HEK293 (cell line): Measurements from ENCODE around the gene EXD3.
A peak's percentile ranks its signal among the peaks of the same experiment; 100 is the strongest.

Source experiments
- CTCF ChIA-PET: fragments of 350-600 bp; formaldehyde crosslinking; extraction: SDS; loops from one replicate; lab custom pipeline; 2021; ENCODE audit warnings: antibody characterized with exemption; lab: Yijun Ruan, JAX
- POLR2A ChIA-PET: fragments of 300-600 bp; formaldehyde crosslinking; extraction: SDS; loops from one replicate; lab custom pipeline; 2020; ENCODE audit warnings: antibody characterized with exemption, inconsistent platforms; lab: Yijun Ruan, JAX
- H3K27ac ChIP-seq: fragments of 200-500 bp; sonication (Bioruptor generic); 2 replicates; pipeline ENCODE4 v1.5.1; 2014; ENCODE audit warnings: low read depth, low read length, control low read depth, inconsistent platforms; ENCODE audit errors: extremely low read depth
- H3K36me3 ChIP-seq, 2 experiments: fragments of 200-500 bp in 1 of 2; sonication (Bioruptor generic) in 1 of 2; 1 replicate in 1 of 2; 2 replicates in 1 of 2; pipeline ENCODE4 v1.5.1; 2014 to 2017; ENCODE audit warnings: inconsistent platforms in 2 of 2, low read length in 2 of 2; ENCODE audit not compliant: control insufficient read depth in 2 of 2, insufficient read depth in 1 of 2
- H3K4me1 ChIP-seq: fragments of 200-500 bp; sonication (Bioruptor generic); 2 replicates; pipeline ENCODE4 v1.5.1; 2014; ENCODE audit warnings: mild to moderate bottlenecking, low read length, inconsistent platforms; ENCODE audit not compliant: control insufficient read depth, insufficient read depth
- H3K4me3 ChIP-seq: 2 replicates; pipeline ENCODE4 v1.5.1; 2011; ENCODE audit warnings: low read depth, mild to moderate bottlenecking, control low read depth, low read length, moderate library complexity
- H3K9me3 ChIP-seq: fragments of 200-500 bp; sonication (Bioruptor generic); 2 replicates; pipeline ENCODE4 v1.5.1; 2014; ENCODE audit warnings: low read depth, low read length, inconsistent platforms; ENCODE audit not compliant: control insufficient read depth, insufficient read depth
- BCL11B ChIP-seq: fragments of 450-650 bp; formaldehyde crosslinking; IDR thresholded peaks from 2 replicates; pipeline ENCODE4 v1.5.1; 2016; ENCODE audit warnings: low read depth, missing biosample characterization, missing genetic modification characterization
- GLI2 ChIP-seq: fragments of 450-650 bp; formaldehyde crosslinking; IDR thresholded peaks from 2 replicates; pipeline ENCODE4; 2017; ENCODE audit warnings: missing biosample characterization, missing genetic modification characterization, low read depth, borderline replicate concordance
- GLIS1 ChIP-seq: fragments of 450-650 bp; formaldehyde crosslinking; IDR thresholded peaks from 2 replicates; pipeline ENCODE4 v1.5.1; 2016; ENCODE audit warnings: missing biosample characterization, missing genetic modification characterization
- GLIS2 ChIP-seq: fragments of 450-650 bp; formaldehyde crosslinking; IDR thresholded peaks from 2 replicates; pipeline ENCODE4 v1.5.1; 2016; ENCODE audit warnings: missing biosample characterization, missing genetic modification characterization
- KLF1 ChIP-seq: fragments of 450-650 bp; formaldehyde crosslinking; IDR thresholded peaks from 2 replicates; pipeline ENCODE4 v1.5.1; 2016; ENCODE audit warnings: missing biosample characterization, missing genetic modification characterization
- KLF8 ChIP-seq: fragments of 450-650 bp; formaldehyde crosslinking; IDR thresholded peaks from 2 replicates; pipeline ENCODE4 v1.5.1; 2016; ENCODE audit warnings: missing biosample characterization, missing genetic modification characterization
- MYNN ChIP-seq: fragments of 450-650 bp; formaldehyde crosslinking; IDR thresholded peaks from 2 replicates; pipeline ENCODE4 v1.5.1; 2016; ENCODE audit warnings: missing biosample characterization, missing genetic modification characterization, borderline replicate concordance
- ZBTB20 ChIP-seq: fragments of 450-650 bp; formaldehyde crosslinking; IDR thresholded peaks from 2 replicates; pipeline ENCODE4 v1.5.1; 2016; ENCODE audit warnings: missing biosample characterization, missing genetic modification characterization
- ZBTB48 ChIP-seq: fragments of 450-650 bp; formaldehyde crosslinking; IDR thresholded peaks from 2 replicates; pipeline ENCODE4 v1.5.1; 2016; ENCODE audit warnings: missing biosample characterization, missing genetic modification characterization
- ZIC2 ChIP-seq: fragments of 450-650 bp; formaldehyde crosslinking; IDR thresholded peaks from 2 replicates; pipeline ENCODE4 v1.5.1; 2016; ENCODE audit warnings: missing biosample characterization, missing genetic modification characterization
- ZNF24 ChIP-seq: fragments of 450-650 bp; formaldehyde crosslinking; IDR thresholded peaks from 2 replicates; pipeline ENCODE4 v1.5.1; 2016; ENCODE audit warnings: missing biosample characterization, missing genetic modification characterization
- ZNF341 ChIP-seq: fragments of 450-650 bp; formaldehyde crosslinking; IDR thresholded peaks from 2 replicates; pipeline ENCODE4; 2016; ENCODE audit warnings: low read depth, missing biosample characterization, missing genetic modification characterization
- ZNF423 ChIP-seq: fragments of 450-650 bp; formaldehyde crosslinking; IDR thresholded peaks from 2 replicates; pipeline ENCODE4 v1.5.1; 2016; ENCODE audit warnings: missing biosample characterization, missing genetic modification characterization
- ZNF558 ChIP-seq: fragments of 450-650 bp; formaldehyde crosslinking; IDR thresholded peaks from 2 replicates; pipeline ENCODE4 v1.5.1; 2016; ENCODE audit warnings: missing biosample characterization, missing genetic modification characterization
- ZNF660 ChIP-seq: fragments of 450-650 bp; IDR thresholded peaks from 2 replicates; pipeline ENCODE4 v1.5.1; 2018; ENCODE audit warnings: missing biosample characterization, mild to moderate bottlenecking, missing genetic modification characterization
- TF ChIP-seq, protein P1 (sequence below): fragments of 450-650 bp; formaldehyde crosslinking; IDR thresholded peaks from 2 replicates; pipeline ENCODE4 v1.5.1; 2016; ENCODE audit warnings: missing biosample characterization, missing genetic modification characterization
- TF ChIP-seq, protein P2 (sequence below): fragments of 450-650 bp; formaldehyde crosslinking; IDR thresholded peaks from 2 replicates; pipeline ENCODE4 v1.5.1; 2016; ENCODE audit warnings: missing biosample characterization, missing genetic modification characterization
- TF ChIP-seq, protein P3 (sequence below): fragments of 450-650 bp; formaldehyde crosslinking; IDR thresholded peaks from 2 replicates; pipeline ENCODE4 v1.5.1; 2016; ENCODE audit warnings: missing biosample characterization, missing genetic modification characterization
- TF ChIP-seq, protein P4 (sequence below): fragments of 450-650 bp; formaldehyde crosslinking; IDR thresholded peaks from 2 replicates; pipeline ENCODE4 v1.5.1; 2016; ENCODE audit warnings: missing biosample characterization, missing genetic modification characterization
- TF ChIP-seq, protein P5 (sequence below): fragments of 450-650 bp; formaldehyde crosslinking; IDR thresholded peaks from 2 replicates; pipeline ENCODE4 v1.5.1; 2016; ENCODE audit warnings: missing biosample characterization, missing genetic modification characterization
- TF ChIP-seq, protein P6 (sequence below): fragments of 450-650 bp; formaldehyde crosslinking; optimal IDR thresholded peaks from 2 replicates; pipeline ENCODE3; 2016; ENCODE audit warnings: missing biosample characterization, mild to moderate bottlenecking, missing genetic modification characterization

Gene EXD3

DNA sequence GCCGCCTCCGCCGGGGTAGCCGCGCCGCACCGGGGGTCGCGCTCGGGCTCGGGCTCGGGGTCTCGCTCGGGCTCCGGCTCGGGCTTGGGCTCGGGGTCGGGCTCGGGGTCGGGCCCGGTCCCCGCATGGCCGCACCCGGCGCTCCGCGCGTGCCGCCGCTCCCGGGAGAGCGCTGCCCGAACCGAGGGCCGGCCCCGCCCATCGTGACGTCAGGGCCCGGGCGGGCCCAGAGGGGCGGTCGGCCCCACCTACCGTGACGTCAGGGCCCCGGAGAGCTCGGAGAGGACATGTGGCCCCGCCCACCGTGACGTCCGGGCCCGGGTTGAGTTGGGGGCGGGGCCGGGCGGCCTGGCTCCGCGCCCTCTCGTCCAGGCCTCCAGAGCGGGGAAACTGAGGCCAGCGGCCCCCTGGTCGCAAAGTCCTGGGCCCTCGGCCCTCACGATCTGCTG is 36.2 kb upstream of the EXD3 start, which contains the start of gene NSMF (continued):
- no peak for TF ChIP-seq ZNF24
- peak; percentile 89 for TF ChIP-seq KLF8

DNA sequence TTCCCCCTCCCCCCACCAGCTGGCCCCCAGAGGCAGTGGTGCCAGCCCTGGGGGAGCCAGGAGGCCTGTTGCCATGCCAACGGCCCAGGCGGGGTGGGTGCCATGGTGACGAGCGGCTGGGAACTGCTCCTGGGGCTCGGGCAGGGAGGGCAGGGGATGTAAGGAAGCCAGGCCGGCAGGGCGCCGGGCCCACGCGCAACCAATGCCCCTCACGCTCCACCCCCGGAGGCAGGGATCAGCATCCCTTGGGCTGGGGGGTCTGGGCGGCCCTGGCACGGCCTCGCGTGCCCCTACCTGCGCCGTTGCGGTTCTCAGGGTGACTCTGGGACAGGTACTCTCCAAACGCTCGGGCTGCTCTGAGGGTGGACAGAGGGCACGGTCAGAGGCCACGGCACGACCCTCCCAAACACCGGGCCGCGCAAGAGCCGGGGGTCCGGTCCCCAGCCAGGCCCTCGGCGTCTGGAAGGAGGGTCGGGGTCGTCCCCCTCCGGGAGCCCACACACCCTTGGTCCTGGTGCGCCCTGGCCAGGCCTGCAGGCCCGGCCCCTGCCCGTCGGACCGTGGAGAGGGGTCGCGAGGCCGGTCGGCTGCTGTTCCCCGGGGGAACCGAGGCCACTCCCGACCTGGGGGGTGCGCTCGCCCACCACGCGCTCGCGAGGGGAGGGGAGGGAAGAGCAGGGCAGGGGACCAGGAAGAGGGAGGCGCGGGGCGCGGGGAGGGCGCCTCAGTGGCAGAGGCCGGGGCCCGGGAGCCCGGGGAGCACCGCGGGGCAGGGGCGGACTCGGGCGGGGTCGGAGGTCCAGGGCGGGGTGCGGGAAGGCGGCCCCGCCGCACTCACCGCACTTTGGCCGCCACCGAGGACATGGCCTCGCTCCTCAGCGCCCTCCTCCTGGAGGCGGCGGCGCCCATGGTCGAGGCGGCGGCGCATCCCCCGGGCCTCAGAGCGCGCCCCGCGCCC is 35.5 kb upstream of the EXD3 start:
- peaks cover 6% of the 10 kb centered on the region for H3K4me1 ChIP-seq
- H3K27ac ChIP-seq: peak overlapping the region; percentile 71; the same call in 1 of the 2 replicates
- CTCF ChIA-PET: interaction anchor here (0.7 kb wide), 1 partner anchor 135 kb away, joined by 3 read pairs; no protein-coding TSS in a partner anchor
- POLR2A ChIA-PET: interaction anchor here (0.6 to 1.0 kb wide), 10 partner anchors 12 to 217 kb away, joined by 3 to 10 read pairs (median 4); partner anchors contain the start of genes ARRDC1, ENTPD8 and TUBB4B
- H3K4me3 ChIP-seq: peak overlapping the region; percentile 61
- H3K9me3 ChIP-seq: no peaks in the 10 kb centered on the region
- peaks cover 0 to 39% of the 10 kb centered on the region in 2 experiments; a peak in 1 of 3 replicates for H3K36me3 ChIP-seq
- TF ChIP-seq, protein P1, sequence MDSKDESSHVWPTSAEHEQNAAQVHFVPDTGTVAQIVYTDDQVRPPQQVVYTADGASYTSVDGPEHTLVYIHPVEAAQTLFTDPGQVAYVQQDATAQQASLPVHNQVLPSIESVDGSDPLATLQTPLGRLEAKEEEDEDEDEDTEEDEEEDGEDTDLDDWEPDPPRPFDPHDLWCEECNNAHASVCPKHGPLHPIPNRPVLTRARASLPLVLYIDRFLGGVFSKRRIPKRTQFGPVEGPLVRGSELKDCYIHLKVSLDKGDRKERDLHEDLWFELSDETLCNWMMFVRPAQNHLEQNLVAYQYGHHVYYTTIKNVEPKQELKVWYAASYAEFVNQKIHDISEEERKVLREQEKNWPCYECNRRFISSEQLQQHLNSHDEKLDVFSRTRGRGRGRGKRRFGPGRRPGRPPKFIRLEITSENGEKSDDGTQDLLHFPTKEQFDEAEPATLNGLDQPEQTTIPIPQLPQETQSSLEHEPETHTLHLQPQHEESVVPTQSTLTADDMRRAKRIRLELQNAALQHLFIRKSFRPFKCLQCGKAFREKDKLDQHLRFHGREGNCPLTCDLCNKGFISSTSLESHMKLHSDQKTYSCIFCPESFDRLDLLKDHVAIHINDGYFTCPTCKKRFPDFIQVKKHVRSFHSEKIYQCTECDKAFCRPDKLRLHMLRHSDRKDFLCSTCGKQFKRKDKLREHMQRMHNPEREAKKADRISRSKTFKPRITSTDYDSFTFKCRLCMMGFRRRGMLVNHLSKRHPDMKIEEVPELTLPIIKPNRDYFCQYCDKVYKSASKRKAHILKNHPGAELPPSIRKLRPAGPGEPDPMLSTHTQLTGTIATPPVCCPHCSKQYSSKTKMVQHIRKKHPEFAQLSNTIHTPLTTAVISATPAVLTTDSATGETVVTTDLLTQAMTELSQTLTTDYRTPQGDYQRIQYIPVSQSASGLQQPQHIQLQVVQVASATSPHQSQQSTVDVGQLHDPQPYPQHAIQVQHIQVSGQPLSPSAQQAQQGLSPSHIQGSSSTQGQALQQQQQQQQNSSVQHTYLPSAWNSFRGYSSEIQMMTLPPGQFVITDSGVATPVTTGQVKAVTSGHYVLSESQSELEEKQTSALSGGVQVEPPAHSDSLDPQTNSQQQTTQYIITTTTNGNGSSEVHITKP (tag by site-specific recombination): no peak
- TF ChIP-seq, protein P2, sequence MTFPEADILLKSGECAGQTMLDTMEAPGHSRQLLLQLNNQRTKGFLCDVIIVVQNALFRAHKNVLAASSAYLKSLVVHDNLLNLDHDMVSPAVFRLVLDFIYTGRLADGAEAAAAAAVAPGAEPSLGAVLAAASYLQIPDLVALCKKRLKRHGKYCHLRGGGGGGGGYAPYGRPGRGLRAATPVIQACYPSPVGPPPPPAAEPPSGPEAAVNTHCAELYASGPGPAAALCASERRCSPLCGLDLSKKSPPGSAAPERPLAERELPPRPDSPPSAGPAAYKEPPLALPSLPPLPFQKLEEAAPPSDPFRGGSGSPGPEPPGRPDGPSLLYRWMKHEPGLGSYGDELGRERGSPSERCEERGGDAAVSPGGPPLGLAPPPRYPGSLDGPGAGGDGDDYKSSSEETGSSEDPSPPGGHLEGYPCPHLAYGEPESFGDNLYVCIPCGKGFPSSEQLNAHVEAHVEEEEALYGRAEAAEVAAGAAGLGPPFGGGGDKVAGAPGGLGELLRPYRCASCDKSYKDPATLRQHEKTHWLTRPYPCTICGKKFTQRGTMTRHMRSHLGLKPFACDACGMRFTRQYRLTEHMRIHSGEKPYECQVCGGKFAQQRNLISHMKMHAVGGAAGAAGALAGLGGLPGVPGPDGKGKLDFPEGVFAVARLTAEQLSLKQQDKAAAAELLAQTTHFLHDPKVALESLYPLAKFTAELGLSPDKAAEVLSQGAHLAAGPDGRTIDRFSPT: peak; percentile 83
- TF ChIP-seq ZBTB20: peak; percentile 81
- no peak for TF ChIP-seq GLI2 (tag by site-specific recombination)
- TF ChIP-seq, protein P3, sequence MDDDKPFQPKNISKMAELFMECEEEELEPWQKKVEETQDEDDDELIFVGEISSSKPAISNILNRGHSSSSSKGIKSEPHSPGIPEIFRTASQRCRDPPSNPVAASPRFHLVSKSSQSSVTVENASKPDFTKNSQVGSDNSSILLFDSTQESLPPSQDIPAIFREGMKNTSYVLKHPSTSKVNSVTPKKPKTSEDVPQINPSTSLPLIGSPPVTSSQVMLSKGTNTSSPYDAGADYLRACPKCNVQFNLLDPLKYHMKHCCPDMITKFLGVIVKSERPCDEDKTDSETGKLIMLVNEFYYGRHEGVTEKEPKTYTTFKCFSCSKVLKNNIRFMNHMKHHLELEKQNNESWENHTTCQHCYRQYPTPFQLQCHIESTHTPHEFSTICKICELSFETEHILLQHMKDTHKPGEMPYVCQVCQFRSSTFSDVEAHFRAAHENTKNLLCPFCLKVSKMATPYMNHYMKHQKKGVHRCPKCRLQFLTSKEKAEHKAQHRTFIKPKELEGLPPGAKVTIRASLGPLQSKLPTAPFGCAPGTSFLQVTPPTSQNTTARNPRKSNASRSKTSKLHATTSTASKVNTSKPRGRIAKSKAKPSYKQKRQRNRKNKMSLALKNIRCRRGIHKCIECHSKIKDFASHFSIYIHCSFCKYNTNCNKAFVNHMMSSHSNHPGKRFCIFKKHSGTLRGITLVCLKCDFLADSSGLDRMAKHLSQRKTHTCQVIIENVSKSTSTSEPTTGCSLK (tag by site-specific recombination): no peak
- TF ChIP-seq KLF8: no peak; the same call in 1 of the 2 replicates
- 0 out of 2 replicates have a peak, but pooled peaks have one; percentile 19 for TF ChIP-seq ZBTB48 (tag by site-specific recombination)
- TF ChIP-seq BCL11B: peak; percentile 63; the same call in 1 of the 2 replicates
- TF ChIP-seq MYNN (tag by site-specific recombination): peak; percentile 94
- peak; percentile 73 for TF ChIP-seq ZNF341 (tag by site-specific recombination)
- TF ChIP-seq, protein P4, sequence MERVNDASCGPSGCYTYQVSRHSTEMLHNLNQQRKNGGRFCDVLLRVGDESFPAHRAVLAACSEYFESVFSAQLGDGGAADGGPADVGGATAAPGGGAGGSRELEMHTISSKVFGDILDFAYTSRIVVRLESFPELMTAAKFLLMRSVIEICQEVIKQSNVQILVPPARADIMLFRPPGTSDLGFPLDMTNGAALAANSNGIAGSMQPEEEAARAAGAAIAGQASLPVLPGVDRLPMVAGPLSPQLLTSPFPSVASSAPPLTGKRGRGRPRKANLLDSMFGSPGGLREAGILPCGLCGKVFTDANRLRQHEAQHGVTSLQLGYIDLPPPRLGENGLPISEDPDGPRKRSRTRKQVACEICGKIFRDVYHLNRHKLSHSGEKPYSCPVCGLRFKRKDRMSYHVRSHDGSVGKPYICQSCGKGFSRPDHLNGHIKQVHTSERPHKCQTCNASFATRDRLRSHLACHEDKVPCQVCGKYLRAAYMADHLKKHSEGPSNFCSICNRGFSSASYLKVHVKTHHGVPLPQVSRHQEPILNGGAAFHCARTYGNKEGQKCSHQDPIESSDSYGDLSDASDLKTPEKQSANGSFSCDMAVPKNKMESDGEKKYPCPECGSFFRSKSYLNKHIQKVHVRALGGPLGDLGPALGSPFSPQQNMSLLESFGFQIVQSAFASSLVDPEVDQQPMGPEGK (tag by site-specific recombination): peak; percentile 10; the same call in 1 of the 2 replicates
- TF ChIP-seq ZIC2 (tag by site-specific recombination): 0 out of 2 replicates have a peak, but pooled peaks have one; percentile 23
- TF ChIP-seq ZNF660 (tag by site-specific recombination): no peak
- TF ChIP-seq ZNF558 (tag by site-specific recombination): no peak
- peak; percentile 23; the same call in 1 of the 2 replicates for TF ChIP-seq KLF1
- TF ChIP-seq, protein P5, sequence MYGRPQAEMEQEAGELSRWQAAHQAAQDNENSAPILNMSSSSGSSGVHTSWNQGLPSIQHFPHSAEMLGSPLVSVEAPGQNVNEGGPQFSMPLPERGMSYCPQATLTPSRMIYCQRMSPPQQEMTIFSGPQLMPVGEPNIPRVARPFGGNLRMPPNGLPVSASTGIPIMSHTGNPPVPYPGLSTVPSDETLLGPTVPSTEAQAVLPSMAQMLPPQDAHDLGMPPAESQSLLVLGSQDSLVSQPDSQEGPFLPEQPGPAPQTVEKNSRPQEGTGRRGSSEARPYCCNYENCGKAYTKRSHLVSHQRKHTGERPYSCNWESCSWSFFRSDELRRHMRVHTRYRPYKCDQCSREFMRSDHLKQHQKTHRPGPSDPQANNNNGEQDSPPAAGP (tag by site-specific recombination): no peak
- TF ChIP-seq GLIS1 (tag by site-specific recombination): peak; percentile 91; the same call in 1 of the 2 replicates
- no peak for TF ChIP-seq ZNF423 (tag by site-specific recombination)
- TF ChIP-seq, protein P6, sequence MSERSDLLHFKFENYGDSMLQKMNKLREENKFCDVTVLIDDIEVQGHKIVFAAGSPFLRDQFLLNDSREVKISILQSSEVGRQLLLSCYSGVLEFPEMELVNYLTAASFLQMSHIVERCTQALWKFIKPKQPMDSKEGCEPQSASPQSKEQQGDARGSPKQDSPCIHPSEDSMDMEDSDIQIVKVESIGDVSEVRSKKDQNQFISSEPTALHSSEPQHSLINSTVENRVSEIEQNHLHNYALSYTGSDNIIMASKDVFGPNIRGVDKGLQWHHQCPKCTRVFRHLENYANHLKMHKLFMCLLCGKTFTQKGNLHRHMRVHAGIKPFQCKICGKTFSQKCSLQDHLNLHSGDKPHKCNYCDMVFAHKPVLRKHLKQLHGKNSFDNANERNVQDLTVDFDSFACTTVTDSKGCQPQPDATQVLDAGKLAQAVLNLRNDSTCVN (tag by site-specific recombination): peak; percentile 64
- TF ChIP-seq GLIS2 (tag by site-specific recombination): no peak; the same call in 1 of the 2 replicates
